ENCODE data around the gene SETX. TPM values are rescaled to one million over a fixed set of nuclear protein-coding genes. Genes with fewer than 3 reads are reported as not detected.

The SETX gene
- total RNA-seq, 1 donor from 2014 or later = 93.8 TPM

- no peak for DNase-seq (ENCODE audit: low spot score in 2 of 2)
- FAIRE-seq = no peak
Measured at GRCh38 chr9:132364068-132364467, 9.3 kb upstream of the SETX start.

GRCh38 chr9:132357764-132358163 is 3.0 kb upstream of the SETX start:
- DNase-seq (ENCODE audit: low spot score in 2 of 2) = no peak
- no peak for FAIRE-seq

GRCh38 chr9:132356324-132356924 is 1.6 kb upstream of the SETX start:
- no peak for FAIRE-seq
- DNase-seq (ENCODE audit: low spot score in 2 of 2) = no peak

GRCh38 chr9:132351404-132352045 is 3.3 kb downstream of the SETX start:
- FAIRE-seq (no peak), DNase-seq (ENCODE audit: low spot score in 2 of 2) (no peak)

GRCh38 chr9:132350861-132351315 is 3.9 kb downstream of the SETX start:
- FAIRE-seq (no peak), DNase-seq (ENCODE audit: low spot score in 2 of 2) (no peak)

GRCh38 chr9:132348676-132349075 is 6.1 kb downstream of the SETX start:
- DNase-seq (ENCODE audit: low spot score in 2 of 2) = no peak
- FAIRE-seq = no peak

- no peak for FAIRE-seq
Measured at GRCh38 chr9:132346177-132346576, 8.6 kb downstream of the SETX start.

GRCh38 chr9:132341177-132341840 is 13.5 kb downstream of the SETX start:
- DNase-seq (ENCODE audit: low spot score in 2 of 2) (no peak), FAIRE-seq (no peak)

More at GRCh38 chr9:132346177-132346576, 8.6 kb downstream of the SETX start:
- DNase-seq (ENCODE audit: low spot score in 2 of 2) = no peak

- DNase-seq (ENCODE audit: low spot score in 2 of 2) = no peak
- FAIRE-seq = no peak
Measured at GRCh38 chr9:132334364-132334763, 20.4 kb downstream of the SETX start.

- no peak for FAIRE-seq
- no peak for DNase-seq (ENCODE audit: low spot score in 2 of 2)
Measured at GRCh38 chr9:132333556-132333955, 21.2 kb downstream of the SETX start.

GRCh38 chr9:132328580-132328979 is 26.2 kb downstream of the SETX start:
- FAIRE-seq = no peak

GRCh38 chr9:132327537-132327936 is 27.2 kb downstream of the SETX start:
- no peak for FAIRE-seq
- DNase-seq (ENCODE audit: low spot score in 2 of 2) = no peak

More at GRCh38 chr9:132328580-132328979, 26.2 kb downstream of the SETX start:
- DNase-seq (ENCODE audit: low spot score in 2 of 2) = no peak

GRCh38 chr9:132324425-132324824 is 30.4 kb downstream of the SETX start:
- FAIRE-seq (no peak), DNase-seq (ENCODE audit: low spot score in 2 of 2) (no peak)

GRCh38 chr9:132319421-132320110 is 35.2 kb downstream of the SETX start:
- no peak for FAIRE-seq
- no peak for DNase-seq (ENCODE audit: low spot score in 2 of 2)

- no peak for DNase-seq (ENCODE audit: low spot score in 2 of 2)
- no peak for FAIRE-seq
Measured at GRCh38 chr9:132312873-132313272, 41.9 kb downstream of the SETX start.

GRCh38 chr9:132312426-132312825 is 42.4 kb downstream of the SETX start:
- FAIRE-seq = no peak

GRCh38 chr9:132311978-132312377 is 42.8 kb downstream of the SETX start:
- no peak for FAIRE-seq
- no peak for DNase-seq (ENCODE audit: low spot score in 2 of 2)

More at GRCh38 chr9:132312426-132312825, 42.4 kb downstream of the SETX start:
- DNase-seq (ENCODE audit: low spot score in 2 of 2) = no peak

- FAIRE-seq (no peak), DNase-seq (ENCODE audit: low spot score in 2 of 2) (no peak)
Measured at GRCh38 chr9:132309056-132309455, 45.7 kb downstream of the SETX start.

- no peak for DNase-seq (ENCODE audit: low spot score in 2 of 2)
Measured at GRCh38 chr9:132301521-132301920, 53.3 kb downstream of the SETX start.

GRCh38 chr9:132299221-132299620 is 55.6 kb downstream of the SETX start:
- FAIRE-seq = no peak
- no peak for DNase-seq (ENCODE audit: low spot score in 2 of 2)

More at GRCh38 chr9:132301521-132301920, 53.3 kb downstream of the SETX start:
- FAIRE-seq = no peak

- FAIRE-seq (no peak), DNase-seq (ENCODE audit: low spot score in 2 of 2) (no peak)
Measured at GRCh38 chr9:132295181-132295580, 59.6 kb downstream of the SETX start.

All from frontal cortex (tissue), 4 donors.